ENCODE results near the gene TMC7. TPM values are rescaled to one million over a fixed set of nuclear protein-coding genes. Genes with fewer than 3 reads are reported as not detected.

Gene TMC7
- total RNA-seq, 1 experiment from 2014 or later = 4.3 TPM

DNA sequence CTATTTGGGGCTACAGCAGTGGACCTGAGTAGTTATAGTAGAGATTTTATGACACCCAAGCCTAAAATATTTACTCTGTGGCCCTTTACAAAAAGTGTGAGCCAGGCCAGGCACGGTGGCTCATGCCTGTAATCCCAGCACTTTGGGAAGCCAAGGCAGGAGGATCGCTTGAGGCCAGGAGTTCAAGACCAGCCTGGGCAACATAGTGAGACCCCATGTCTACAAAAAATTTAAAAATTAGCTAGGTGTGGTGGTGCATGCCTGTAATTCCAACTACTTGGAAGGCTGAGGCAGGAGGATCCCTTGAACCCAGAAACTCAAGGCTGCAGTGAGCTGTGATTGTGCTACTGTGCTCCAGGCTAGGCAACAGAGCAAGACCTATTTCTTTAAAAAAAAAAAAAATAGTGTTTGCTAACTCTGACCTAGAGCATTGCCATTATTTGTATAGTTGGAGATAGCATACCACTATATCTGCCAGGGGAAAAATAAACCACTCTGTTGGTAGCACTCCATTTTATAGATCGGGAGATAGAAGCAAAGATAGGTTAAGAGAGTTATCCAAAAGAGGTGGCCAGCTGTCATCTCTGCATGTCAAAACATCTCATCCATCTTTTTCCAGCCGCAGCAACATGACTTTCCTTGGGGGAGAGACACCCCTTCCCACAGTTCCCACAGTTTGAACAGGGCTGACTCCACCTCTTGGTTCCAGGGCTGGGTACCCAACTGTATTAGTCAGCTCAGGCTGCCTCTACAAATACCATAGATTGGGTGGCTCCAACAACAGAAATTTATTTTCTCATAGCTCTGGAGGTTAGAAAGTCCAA, 127.0 kb downstream of the TMC7 start:
- H3K18ac ChIP-seq (ENCODE audit: insufficient read length, low read depth, low read length) = no peak overlapping the region
- H2BK5ac ChIP-seq (ENCODE audit: insufficient read length, low read length) = no peak overlapping the region
- H3K14ac ChIP-seq (ENCODE audit: insufficient read depth, low read length) = no peak overlapping the region
- H3K9ac ChIP-seq (ENCODE audit: extremely low read depth, insufficient read length, low read length) = no peak overlapping the region
- no peak overlapping the region for H3K23ac ChIP-seq (ENCODE audit: insufficient read length, low read depth, low read length)
- no peak overlapping the region for H3K4ac ChIP-seq (ENCODE audit: low read depth, low read length)
- no peaks in the 10 kb centered on the region for H3K79me1 ChIP-seq (ENCODE audit: insufficient read depth, low read depth, low read length, poor library complexity, severe bottlenecking)
- no peak overlapping the region for H3T11ph ChIP-seq (ENCODE audit: low read length)
- H3K9me3 ChIP-seq (ENCODE audit: control insufficient read depth, low read depth, low read length) = no peaks in the 10 kb centered on the region
- no peak overlapping the region for H3K27ac ChIP-seq (ENCODE audit: insufficient read length, low read depth, low read length)
- no peak overlapping the region for H2BK12ac ChIP-seq (ENCODE audit: insufficient read length, low read depth, low read length)
- Mint-ChIP-seq H3K9me3 (no peaks in the 10 kb centered on the region), H3K4me1 (peaks cover 13 to 15% of the 10 kb centered on the region in 2 experiments), H3K27me3 (ENCODE audit: low read depth) (peaks cover 30% of the 10 kb centered on the region), H3K27ac (no peak overlapping the region), H3K4me3 (no peak overlapping the region), H3K36me3 (ENCODE audit: insufficient read depth in 1 of 3, low read depth in 3 of 3) (peaks cover 0 to 3% (median 1%) of the 10 kb centered on the region in 3 experiments; a peak in 2 of 7 replicates)
- TF ChIP-seq, protein P1, sequence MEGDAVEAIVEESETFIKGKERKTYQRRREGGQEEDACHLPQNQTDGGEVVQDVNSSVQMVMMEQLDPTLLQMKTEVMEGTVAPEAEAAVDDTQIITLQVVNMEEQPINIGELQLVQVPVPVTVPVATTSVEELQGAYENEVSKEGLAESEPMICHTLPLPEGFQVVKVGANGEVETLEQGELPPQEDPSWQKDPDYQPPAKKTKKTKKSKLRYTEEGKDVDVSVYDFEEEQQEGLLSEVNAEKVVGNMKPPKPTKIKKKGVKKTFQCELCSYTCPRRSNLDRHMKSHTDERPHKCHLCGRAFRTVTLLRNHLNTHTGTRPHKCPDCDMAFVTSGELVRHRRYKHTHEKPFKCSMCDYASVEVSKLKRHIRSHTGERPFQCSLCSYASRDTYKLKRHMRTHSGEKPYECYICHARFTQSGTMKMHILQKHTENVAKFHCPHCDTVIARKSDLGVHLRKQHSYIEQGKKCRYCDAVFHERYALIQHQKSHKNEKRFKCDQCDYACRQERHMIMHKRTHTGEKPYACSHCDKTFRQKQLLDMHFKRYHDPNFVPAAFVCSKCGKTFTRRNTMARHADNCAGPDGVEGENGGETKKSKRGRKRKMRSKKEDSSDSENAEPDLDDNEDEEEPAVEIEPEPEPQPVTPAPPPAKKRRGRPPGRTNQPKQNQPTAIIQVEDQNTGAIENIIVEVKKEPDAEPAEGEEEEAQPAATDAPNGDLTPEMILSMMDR (conservative IDR thresholded peaks at IDR 0.05) = no peak
- H2AK5ac ChIP-seq (ENCODE audit: insufficient read length, low read length) = no peak overlapping the region
- no peak overlapping the region for H3K4me2 ChIP-seq (ENCODE audit: insufficient read depth, insufficient read length, low read length)
- H4K8ac ChIP-seq (replicated peaks; ENCODE audit: insufficient read length, low read depth, low read length) = no peak overlapping the region
- no peak overlapping the region for H4K5ac ChIP-seq (ENCODE audit: insufficient read length, low read depth, low read length)
- H3K56ac ChIP-seq (ENCODE audit: insufficient read length, low read depth, low read length) = no peak overlapping the region
- no peaks in the 10 kb centered on the region; the same call in 1 of the 2 replicates for H3K4me1 ChIP-seq (ENCODE audit: insufficient read depth, low read length)
- peaks cover 10% of the 10 kb centered on the region for H3K23me2 ChIP-seq (ENCODE audit: insufficient read length, low read depth, low read length, poor library complexity, severe bottlenecking)
- H2BK20ac ChIP-seq (ENCODE audit: low read depth, low read length, poor library complexity, severe bottlenecking) = no peak overlapping the region
- no peaks in the 10 kb centered on the region for H3K79me2 ChIP-seq (ENCODE audit: insufficient read depth, low read length)
- DNase-seq = no peak
- H4K20me1 ChIP-seq (ENCODE audit: control insufficient read depth, insufficient read depth, insufficient read length) = no peaks in the 10 kb centered on the region
- H4K91ac ChIP-seq (ENCODE audit: insufficient read length, low read depth, low read length) = no peak overlapping the region
- H2AFZ ChIP-seq (ENCODE audit: low read length) = no peak overlapping the region
- no CpG with 5 or more reads among the region's 4 CpGs for WGBS (ENCODE audit: extremely low coverage, insufficient read length, low lambda C conversion rate)
- no peak overlapping the region for H2BK15ac ChIP-seq (ENCODE audit: low read depth, low read length)
- H2BK120ac ChIP-seq (ENCODE audit: low read depth, low read length, poor library complexity, severe bottlenecking) = no peak overlapping the region
- peaks cover 3% of the 10 kb centered on the region; the same call in 1 of the 2 replicates for H3K27me3 ChIP-seq (ENCODE audit: insufficient read depth, low read length)
